NCI-H526 (cell line): Measurements from ENCODE around the gene ZC3H7A.
"Not testable (repeated sequence)": the region's sequence is repeated elsewhere in the genome, so short reads cannot be mapped to it uniquely, and the experiment has no call there.

Experiments used
- DNase-seq, 2 experiments: peaks; one replicate each; lab custom pipeline; 2025; lab: John Stamatoyannopoulos, UW

The ZC3H7A gene

GRCh38 chr16:11797166-11797956 lies at the start of gene ZC3H7A:
ZC3H7A (minus strand) TSS chr16:11797258; CDS start chr16:11782354, 14,904 bp downstream.
- DNase-seq, result peak; percentile 91 to 99

DNA sequence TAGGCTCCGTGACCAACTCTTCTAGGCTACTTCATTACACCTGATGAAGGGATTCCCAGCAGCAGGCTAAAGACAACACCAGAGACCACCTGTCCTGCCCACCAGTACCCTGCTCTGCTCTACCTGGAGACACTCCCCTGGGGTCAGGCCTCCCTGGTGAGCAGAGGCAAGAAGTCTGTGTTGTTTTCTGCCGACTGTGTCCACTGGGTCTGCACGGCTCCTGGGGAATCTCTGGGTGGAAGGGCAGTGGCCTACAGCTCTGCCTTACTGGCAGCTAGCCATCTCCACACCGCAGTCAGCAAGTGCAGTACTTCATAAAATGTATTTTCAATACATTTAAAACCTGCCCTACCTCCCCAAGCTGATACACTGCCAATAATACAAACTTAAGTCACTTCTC lies 47.4 kb upstream of the ZC3H7A start:
- no peak for DNase-seq

DNA sequence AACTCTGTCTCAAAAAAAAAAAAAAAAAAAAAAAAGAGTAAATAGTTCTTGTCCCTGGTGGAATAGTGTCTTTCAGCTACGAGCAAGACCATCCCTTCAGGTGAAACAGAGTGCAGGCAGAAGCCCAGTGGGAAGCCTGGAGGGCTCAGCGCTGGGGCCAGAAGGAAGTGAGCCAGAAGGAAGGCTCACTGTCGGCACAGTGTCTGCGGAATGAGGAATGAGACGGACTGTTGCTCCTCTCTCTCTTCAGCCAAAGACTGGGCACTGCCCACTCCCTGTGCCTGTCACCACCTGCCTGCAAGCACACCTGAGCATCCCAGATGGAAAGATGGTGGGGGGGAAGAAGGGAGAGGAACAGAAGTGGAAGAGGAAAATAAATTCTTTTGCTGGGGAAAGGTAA lies 46.8 kb upstream of the ZC3H7A start:
- DNase-seq, result no peak

GRCh38 chr16:11843206-11843605 lies 46.1 kb upstream of the ZC3H7A start:
- DNase-seq, result no peak

DNA sequence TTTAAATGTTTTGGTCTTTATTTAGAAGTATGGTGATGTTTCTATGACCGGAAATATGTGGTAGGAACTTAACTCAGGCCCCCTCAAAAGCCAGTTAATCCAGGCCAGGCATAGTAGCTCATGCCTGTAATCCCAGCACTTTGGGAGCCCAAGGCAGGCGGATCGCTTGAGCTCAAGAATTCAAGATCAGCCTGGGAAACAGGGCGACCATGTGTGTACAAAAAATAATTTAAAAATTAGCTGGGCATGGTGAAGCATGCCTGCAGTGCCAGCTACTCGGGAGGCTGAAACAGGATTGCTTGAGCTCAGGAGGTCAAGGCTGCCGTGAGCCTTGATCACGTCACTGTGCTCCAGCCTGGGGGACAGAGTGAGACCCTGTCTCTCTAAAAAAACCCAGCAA lies 44.0 kb upstream of the ZC3H7A start:
- DNase-seq, result no peak

GRCh38 chr16:11836650-11837244 lies 39.7 kb upstream of the ZC3H7A start:
- no peak for DNase-seq

DNA sequence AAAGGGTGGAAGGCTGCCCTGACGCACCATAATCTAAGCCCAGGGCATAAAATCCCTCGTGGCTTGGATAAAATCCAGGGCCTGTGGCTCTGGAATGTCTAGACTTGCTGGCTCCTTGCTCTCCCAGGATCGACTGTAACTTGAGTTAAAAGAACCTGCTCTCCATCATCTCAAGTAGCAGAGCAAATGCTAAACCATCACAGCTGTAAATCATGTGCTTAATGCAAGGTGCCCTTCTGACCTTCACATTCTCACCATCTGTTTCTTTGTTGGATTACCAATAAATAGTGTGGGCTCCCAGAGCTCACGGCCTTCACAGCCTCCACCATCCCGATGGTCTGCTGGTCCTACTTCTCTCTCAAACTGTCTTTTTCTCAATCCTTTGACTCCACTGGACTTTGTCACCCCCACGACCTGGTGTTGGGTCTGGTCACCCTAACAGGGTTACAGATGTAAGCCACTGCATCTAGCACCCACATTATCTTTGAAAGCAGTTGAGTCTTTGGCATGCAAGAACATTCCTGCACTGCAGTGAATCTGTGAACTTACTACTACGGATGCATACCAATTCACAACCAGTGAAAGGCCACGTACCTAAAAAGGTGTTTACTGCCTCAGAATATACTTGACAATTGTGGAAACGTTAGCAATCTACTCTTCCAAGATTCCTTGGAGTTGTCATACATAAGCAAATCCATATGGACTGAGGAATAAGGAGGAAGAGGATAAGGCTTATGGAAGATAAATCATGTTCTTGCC lies 39.0 kb upstream of the ZC3H7A start:
- no peak for DNase-seq

DNA sequence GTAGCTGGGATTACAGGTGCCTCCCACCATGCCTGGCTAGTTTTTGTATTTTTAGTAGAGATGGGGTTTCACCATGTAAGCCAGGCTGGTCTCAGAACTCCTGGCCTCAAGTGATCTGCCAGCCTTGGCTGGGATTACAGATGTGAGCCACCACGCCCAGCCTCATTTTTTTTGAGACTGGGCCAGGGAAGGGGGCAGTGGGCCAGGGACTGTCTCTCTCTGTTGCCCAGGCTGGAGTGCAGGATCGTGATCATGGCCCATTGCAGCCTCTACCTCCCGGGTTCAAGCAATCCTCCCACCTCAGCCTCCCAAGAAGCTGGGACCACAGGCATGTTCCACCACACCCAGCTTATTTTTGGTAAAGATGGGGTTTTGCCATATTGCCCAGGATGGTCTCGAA lies 38.3 kb upstream of the ZC3H7A start:
- no peak for DNase-seq

- DNase-seq, result no peak
These were observed 37.1 kb upstream of the ZC3H7A start for GRCh38 chr16:11833951-11834695.

DNA sequence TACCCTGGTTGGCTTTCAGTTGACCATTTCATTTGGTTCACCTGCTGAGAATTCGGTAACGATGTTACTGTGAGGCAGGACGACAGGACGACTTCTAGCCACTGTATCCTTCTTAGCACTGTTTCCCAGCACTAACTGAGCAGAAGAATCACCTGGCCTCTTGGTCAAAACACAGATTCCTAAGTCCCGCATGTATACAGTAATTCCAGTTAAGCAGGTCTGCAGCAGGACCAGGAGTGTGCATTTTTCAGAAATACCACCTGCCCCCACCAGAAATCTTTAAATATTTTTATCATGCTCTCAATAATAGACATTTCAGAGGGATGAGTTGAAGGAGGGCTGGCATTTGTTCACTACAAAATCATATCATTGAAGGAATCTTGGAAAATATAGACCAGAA lies 31.6 kb upstream of the ZC3H7A start:
- DNase-seq, result no peak

DNA sequence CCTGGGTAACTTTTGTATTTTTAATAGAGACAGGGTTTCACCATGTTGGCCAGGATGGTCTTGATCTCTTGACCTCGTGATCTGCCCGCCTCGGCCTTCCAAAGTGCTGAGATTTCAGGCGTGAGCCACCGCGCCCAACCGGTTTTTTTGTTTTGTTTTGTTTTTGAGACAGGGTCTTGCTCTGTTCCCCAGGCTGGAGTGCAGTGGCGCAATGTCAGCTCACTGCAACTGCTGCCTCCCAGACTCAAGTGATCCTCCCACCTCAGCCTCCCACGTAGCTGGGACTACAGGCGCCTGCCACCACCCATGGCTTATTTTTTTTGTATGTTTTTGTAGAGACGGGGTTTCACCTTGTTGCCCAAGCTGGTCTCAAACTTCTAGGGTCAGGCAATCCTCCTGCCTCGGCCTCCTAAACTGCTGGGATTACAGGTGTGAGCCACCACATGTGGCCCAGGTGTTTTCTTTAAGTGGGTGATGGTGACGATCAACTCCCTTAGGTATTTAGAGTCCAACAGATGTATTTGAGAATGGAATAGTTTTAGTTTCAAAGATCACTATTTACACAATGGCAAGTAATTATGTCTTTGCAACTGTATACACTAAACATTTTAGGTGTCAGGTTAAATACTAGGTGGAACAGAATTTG lies 28.6 kb upstream of the ZC3H7A start:
- DNase-seq, result not testable (repeated sequence)

- DNase-seq, result no peak
These were observed 27.3 kb upstream of the ZC3H7A start for GRCh38 chr16:11824362-11824761.

- not testable (repeated sequence) for DNase-seq
These were observed 26.6 kb upstream of the ZC3H7A start for GRCh38 chr16:11823645-11824044.

GRCh38 chr16:11819798-11820197 lies 22.7 kb upstream of the ZC3H7A start:
- no peak for DNase-seq

DNA sequence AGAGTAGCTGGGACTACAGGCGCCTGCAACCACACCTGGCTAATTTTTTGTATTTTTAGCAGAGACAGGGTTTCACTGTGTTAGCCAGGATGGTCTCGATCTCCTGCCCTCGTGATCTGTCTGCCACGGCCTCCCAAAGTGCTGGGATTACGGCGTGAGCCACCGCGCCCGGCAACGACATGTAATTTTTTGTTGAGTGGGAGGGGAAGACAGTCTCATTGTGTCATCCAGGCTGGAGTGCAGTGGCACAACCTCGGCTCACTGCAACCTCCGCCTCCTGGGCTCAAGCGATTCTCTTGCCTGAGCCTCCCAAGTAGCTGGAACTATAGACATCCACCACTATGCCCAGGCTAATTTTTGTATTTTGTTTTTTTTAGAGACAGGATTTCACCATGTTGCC lies 21.9 kb upstream of the ZC3H7A start:
- not testable (repeated sequence) for DNase-seq

DNA sequence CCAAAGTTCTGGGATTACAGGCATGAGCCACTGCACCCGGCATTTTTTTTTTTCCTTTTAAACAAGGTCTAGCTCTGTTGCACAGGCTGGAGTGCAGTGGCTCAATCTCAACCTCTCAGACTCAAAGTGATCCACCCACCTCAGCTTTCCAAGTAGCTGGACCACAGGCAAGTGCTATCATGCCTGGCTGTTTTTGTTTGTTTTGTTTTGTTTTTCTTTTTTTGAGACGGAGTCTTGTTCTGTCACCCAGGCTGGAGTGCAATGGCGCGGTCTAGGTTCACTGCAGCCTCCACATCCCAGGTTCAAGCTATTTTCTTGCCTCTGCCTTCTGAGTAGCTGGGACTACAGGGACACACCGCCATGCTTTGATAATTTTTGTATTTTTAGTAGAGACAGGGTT lies 19.1 kb upstream of the ZC3H7A start:
- DNase-seq, result no peak

DNA sequence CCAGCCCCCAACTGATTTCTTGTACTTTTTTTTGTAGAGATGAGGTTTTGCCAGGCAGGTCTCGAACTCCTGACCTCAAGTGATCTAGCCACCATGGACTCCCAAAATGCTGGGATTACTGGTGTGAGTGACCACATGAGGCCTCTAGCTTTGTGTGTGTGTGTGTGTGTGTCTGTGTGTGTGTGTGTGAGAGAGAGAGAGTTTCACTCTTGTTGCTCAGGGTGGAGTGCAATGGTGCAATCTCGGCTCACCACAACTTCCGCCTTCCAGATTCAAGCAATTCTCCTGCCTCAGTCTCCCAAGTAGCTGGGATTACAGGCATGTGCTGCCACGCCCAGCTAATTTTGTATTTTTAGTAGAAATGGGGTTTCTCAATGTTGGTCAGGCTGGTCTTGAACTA lies 17.7 kb upstream of the ZC3H7A start:
- DNase-seq, result not testable (repeated sequence)

DNA sequence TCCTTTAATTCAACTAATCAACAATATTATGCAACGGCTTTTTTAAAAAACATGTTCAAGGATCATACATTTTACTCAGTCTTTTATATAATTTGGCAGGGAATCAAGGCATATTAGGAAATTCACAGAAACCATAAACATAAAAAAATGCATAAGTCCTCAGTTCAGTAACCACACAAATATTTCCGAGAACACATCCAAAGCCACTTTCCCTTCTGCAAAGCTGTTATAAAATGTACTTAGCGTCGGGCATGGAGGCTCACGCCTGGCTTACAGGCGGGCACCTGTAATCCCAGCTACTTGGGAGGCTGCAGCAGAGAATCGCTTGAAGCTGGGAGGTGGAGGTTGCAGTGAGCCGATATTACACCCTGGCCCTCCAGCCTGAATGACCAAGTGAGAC lies 9.7 kb upstream of the ZC3H7A start:
- no peak for DNase-seq

GRCh38 chr16:11805556-11805955 lies 8.5 kb upstream of the ZC3H7A start:
- DNase-seq, result no peak

- DNase-seq, result no peak
These were observed 4.5 kb upstream of the ZC3H7A start for GRCh38 chr16:11801481-11802021.

- DNase-seq, result no peak
These were observed 3.3 kb upstream of the ZC3H7A start for GRCh38 chr16:11800382-11800718.
